Hepatocyte (in vitro differentiated cells): ENCODE measurements around the gene DIP2C. TPM values are rescaled to one million over a fixed set of nuclear protein-coding genes. Genes with fewer than 3 reads are reported as not detected.

Experiments
- DNase-seq: peaks from one replicate; pipeline ENCODE4 v3.0.0-alpha.2; 2016; ENCODE audit warnings: low spot score
- H2AFZ ChIP-seq: fragments of 200-600 bp; sonication (generic); 2 replicates; pipeline ENCODE4 v1.6.0; 2016; ENCODE audit warnings: antibody characterized with exemption, mild to moderate bottlenecking
- H3K27ac ChIP-seq: fragments of 200-600 bp; sonication (generic); 2 replicates; pipeline ENCODE4 v1.5.1; 2016; ENCODE audit warnings: mild to moderate bottlenecking
- H3K27me3 ChIP-seq: fragments of 200-600 bp; sonication (generic); 2 replicates; pipeline ENCODE4 v1.6.1; 2016
- H3K36me3 ChIP-seq: fragments of 200-600 bp; sonication (generic); replicated peaks from 2 replicates; pipeline ENCODE4 v1.5.1; 2016; ENCODE audit warnings: low read depth; ENCODE audit not compliant: insufficient read depth
- H3K4me1 ChIP-seq: fragments of 200-600 bp; sonication (generic); 2 replicates; pipeline ENCODE4 v1.5.1; 2016; ENCODE audit warnings: mild to moderate bottlenecking, moderate library complexity; ENCODE audit not compliant: insufficient read depth
- H3K4me2 ChIP-seq: fragments of 200-600 bp; sonication (generic); 2 replicates; pipeline ENCODE4 v1.6.0; 2016
- H3K4me3 ChIP-seq: fragments of 200-600 bp; sonication (generic); 2 replicates; pipeline ENCODE4 v1.5.1; 2016; ENCODE audit warnings: mild to moderate bottlenecking
- H3K79me2 ChIP-seq: fragments of 200-600 bp; sonication (generic); 2 replicates; pipeline ENCODE4 v1.6.0; 2017; ENCODE audit warnings: mild to moderate bottlenecking
- H3K9me2 ChIP-seq: fragments of 200-600 bp; sonication (generic); replicated peaks from 2 replicates; pipeline ENCODE4 v1.6.0; 2017; ENCODE audit warnings: mild to moderate bottlenecking; ENCODE audit not compliant: insufficient read depth
- H3K9me3 ChIP-seq: fragments of 200-600 bp; sonication (generic); 2 replicates; pipeline ENCODE4 v1.5.1; 2016; ENCODE audit warnings: low read depth, mild to moderate bottlenecking
- H4K20me1 ChIP-seq: fragments of 200-600 bp; sonication (generic); 2 replicates; pipeline ENCODE4 v1.6.0; 2016; ENCODE audit warnings: mild to moderate bottlenecking; ENCODE audit not compliant: insufficient read depth, poor library complexity, severe bottlenecking
- EZH2 ChIP-seq: fragments of 200-600 bp; sonication (generic); IDR thresholded peaks from 2 replicates; pipeline ENCODE4 v1.6.1; 2016; ENCODE audit warnings: antibody characterized with exemption, mild to moderate bottlenecking, borderline replicate concordance
- EZH2phosphoT487 ChIP-seq: fragments of 200-600 bp; sonication (generic); IDR thresholded peaks from one replicate; pipeline ENCODE4 v1.6.1; 2018; ENCODE audit warnings: antibody characterized with exemption, mild to moderate bottlenecking, low read depth, moderate library complexity; ENCODE audit not compliant: unreplicated experiment, severe bottlenecking
- WGBS: methylation state at CpG from one replicate; pipeline ENCODE4 v1.1.6; 2016; ENCODE audit warnings: low lambda C conversion rate; ENCODE audit errors: missing lambda C conversion rate; 5-methylcytosine and 5-hydroxymethylcytosine counted together
- polyA plus RNA-seq: library from polyadenylated mRNA; unstranded; fragments of >200 nt; fragmentation: Nextera tagmentation; extraction: Ambion mirVana; gene quantifications from 2 replicates; pipeline ENCODE4 v1.2.1, GENCODE V29; 2016
- total RNA-seq: library from RNA; depleted of rRNA; stranded (reverse); fragments of >200 nt; gene quantifications from 2 replicates; pipeline ENCODE4 v1.2.3, GENCODE V29; 2014
- TF ChIP-seq, protein P1 (sequence below): fragments of 200-600 bp; sonication (generic); IDR thresholded peaks from 2 replicates; pipeline ENCODE4 v1.5.1; 2016; ENCODE audit warnings: antibody characterized with exemption, mild to moderate bottlenecking; ENCODE audit not compliant: poor library complexity

The DIP2C gene
- total and polyA plus RNA-seq, 2 experiments from 2014 or later: 11.1 to 12.8 TPM

GRCh38 chr10:692682-693351, 3.3 kb upstream of the DIP2C start:
- H4K20me1 ChIP-seq: peaks cover 7% of the 10 kb centered on the region
- no peak for DNase-seq
- TF ChIP-seq, protein P1, sequence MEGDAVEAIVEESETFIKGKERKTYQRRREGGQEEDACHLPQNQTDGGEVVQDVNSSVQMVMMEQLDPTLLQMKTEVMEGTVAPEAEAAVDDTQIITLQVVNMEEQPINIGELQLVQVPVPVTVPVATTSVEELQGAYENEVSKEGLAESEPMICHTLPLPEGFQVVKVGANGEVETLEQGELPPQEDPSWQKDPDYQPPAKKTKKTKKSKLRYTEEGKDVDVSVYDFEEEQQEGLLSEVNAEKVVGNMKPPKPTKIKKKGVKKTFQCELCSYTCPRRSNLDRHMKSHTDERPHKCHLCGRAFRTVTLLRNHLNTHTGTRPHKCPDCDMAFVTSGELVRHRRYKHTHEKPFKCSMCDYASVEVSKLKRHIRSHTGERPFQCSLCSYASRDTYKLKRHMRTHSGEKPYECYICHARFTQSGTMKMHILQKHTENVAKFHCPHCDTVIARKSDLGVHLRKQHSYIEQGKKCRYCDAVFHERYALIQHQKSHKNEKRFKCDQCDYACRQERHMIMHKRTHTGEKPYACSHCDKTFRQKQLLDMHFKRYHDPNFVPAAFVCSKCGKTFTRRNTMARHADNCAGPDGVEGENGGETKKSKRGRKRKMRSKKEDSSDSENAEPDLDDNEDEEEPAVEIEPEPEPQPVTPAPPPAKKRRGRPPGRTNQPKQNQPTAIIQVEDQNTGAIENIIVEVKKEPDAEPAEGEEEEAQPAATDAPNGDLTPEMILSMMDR: no peak
- no peak for TF ChIP-seq EZH2
- no peak for TF ChIP-seq EZH2phosphoT487
- no peak overlapping the region for H3K4me3 ChIP-seq
- H3K36me3 ChIP-seq: no peaks in the 10 kb centered on the region
- H3K9me2 ChIP-seq: no peaks in the 10 kb centered on the region
- H3K27me3 ChIP-seq: no peaks in the 10 kb centered on the region
- H3K79me2 ChIP-seq: peaks cover 13% of the 10 kb centered on the region
- no peak overlapping the region for H3K27ac ChIP-seq
- no peak overlapping the region for H2AFZ ChIP-seq
- peaks cover 6% of the 10 kb centered on the region for H3K4me1 ChIP-seq
- H3K4me2 ChIP-seq: peak overlapping the region; percentile 49
- H3K9me3 ChIP-seq: no peaks in the 10 kb centered on the region
- 72% methylated on average over 12 of the region's 12 CpGs for WGBS

GRCh38 chr10:691216-691615, 1.7 kb upstream of the DIP2C start:
- H2AFZ ChIP-seq: no peak overlapping the region
- WGBS: 94% methylated on average over 12 of the region's 18 CpGs
- H3K27me3 ChIP-seq: no peaks in the 10 kb centered on the region
- H3K9me2 ChIP-seq: no peaks in the 10 kb centered on the region
- no peak overlapping the region for H3K27ac ChIP-seq
- no peak for DNase-seq
- peaks cover 9% of the 10 kb centered on the region for H3K4me1 ChIP-seq
- peaks cover 21% of the 10 kb centered on the region for H4K20me1 ChIP-seq
- peaks cover 29% of the 10 kb centered on the region for H3K79me2 ChIP-seq
- H3K4me3 ChIP-seq: no peak overlapping the region
- no peak overlapping the region for H3K4me2 ChIP-seq
- TF ChIP-seq EZH2phosphoT487 (no peak), EZH2 (no peak)
- TF ChIP-seq, protein P1: no peak
- no peaks in the 10 kb centered on the region for H3K36me3 ChIP-seq
- H3K9me3 ChIP-seq: no peaks in the 10 kb centered on the region

GRCh38 chr10:690372-691161, 1.1 kb upstream of the DIP2C start:
- Histone ChIP-seq H3K9me2 (no peaks in the 10 kb centered on the region), H3K79me2 (peaks cover 35% of the 10 kb centered on the region), H3K4me3 (peak overlapping the region; percentile 14), H3K36me3 (no peaks in the 10 kb centered on the region), H3K27ac (peak overlapping the region; percentile 81), H3K4me1 (peaks cover 9% of the 10 kb centered on the region), H3K27me3 (no peaks in the 10 kb centered on the region), H4K20me1 (peaks cover 28% of the 10 kb centered on the region), H2AFZ (peak overlapping the region; percentile 72), H3K4me2 (peak overlapping the region; percentile 76), H3K9me3 (no peaks in the 10 kb centered on the region)
- no peak for DNase-seq
- 89% methylated on average over 17 of the region's 32 CpGs for WGBS
- TF ChIP-seq EZH2phosphoT487 (no peak), EZH2 (no peak)
- TF ChIP-seq, protein P1: no peak
